HG02938 (cell line): Measurements from ENCODE around the gene CHRNA9.
"Not testable (repeated sequence)": the region's sequence is repeated elsewhere in the genome, so short reads cannot be mapped to it uniquely, and the experiment has no call there.

ENCODE experiments used
- ATAC-seq: cut with Tn5 transposase; IDR thresholded peaks from one replicate; pipeline ENCODE4 v1.9.1; 2021; ENCODE audit warnings: mild to moderate bottlenecking, moderate library complexity; ENCODE audit not compliant: unreplicated experiment

The CHRNA9 gene

GRCh38 chr4:40378619-40379018, 43.5 kb downstream of the CHRNA9 start:
- ATAC-seq: no peak

GRCh38 chr4:40379248-40379647, 44.1 kb downstream of the CHRNA9 start:
- no peak for ATAC-seq

- no peak for ATAC-seq
Measured at GRCh38 chr4:40380647-40381046, 45.5 kb downstream of the CHRNA9 start.

GRCh38 chr4:40388239-40388638, 53.1 kb downstream of the CHRNA9 start:
- no peak for ATAC-seq

- ATAC-seq: no peak
Measured at GRCh38 chr4:40389986-40390385, 54.9 kb downstream of the CHRNA9 start.

GRCh38 chr4:40392241-40392640, 57.1 kb downstream of the CHRNA9 start:
- ATAC-seq: not testable (repeated sequence)

GRCh38 chr4:40394236-40394635, 59.1 kb downstream of the CHRNA9 start:
- ATAC-seq: no peak

- ATAC-seq: no peak
Measured at GRCh38 chr4:40395166-40395900, 60.2 kb downstream of the CHRNA9 start.

GRCh38 chr4:40395908-40396793, 61.0 kb downstream of the CHRNA9 start:
- ATAC-seq: no peak

GRCh38 chr4:40399578-40399977, 64.4 kb downstream of the CHRNA9 start:
- ATAC-seq: no peak

GRCh38 chr4:40401096-40401495, 66.0 kb downstream of the CHRNA9 start:
- ATAC-seq: no peak

GRCh38 chr4:40401631-40402030, 66.5 kb downstream of the CHRNA9 start:
- ATAC-seq: no peak

- no peak for ATAC-seq
Measured at GRCh38 chr4:40402556-40402955, 67.4 kb downstream of the CHRNA9 start.

- ATAC-seq: no peak
Measured at GRCh38 chr4:40403081-40403480, 67.9 kb downstream of the CHRNA9 start.
